ENCODE measurements around the gene PRPSAP1.

GRCh38 chr17:76333673-76334505, 19.8 kb downstream of the PRPSAP1 start:
- TF ChIP-seq SUZ12 (IDR thresholded peaks at IDR 0.05; ENCODE audit: extremely low read depth, insufficient read depth, insufficient read length) (no peak), YY1 (IDR thresholded peaks at IDR 0.05; ENCODE audit: insufficient read depth, insufficient read length) (no peak)

Data from NT2/D1 (cell line).